ENCODE measurements around the gene CTSW. TPM values are rescaled to one million over a fixed set of nuclear protein-coding genes. Genes with fewer than 3 reads are reported as not detected.
A peak's percentile ranks its signal among the peaks of the same experiment; 100 is the strongest.
"Not testable (repeated sequence)": the region's sequence is repeated elsewhere in the genome, so short reads cannot be mapped to it uniquely, and the experiment has no call there.

The CTSW gene
- total RNA-seq, 1 donor from 2014 or later = not detected

- peaks cover 9% of the 10 kb centered on the region for H3K36me3 Mint-ChIP-seq (ENCODE audit: low read depth, unreplicated experiment)
- peak overlapping the region; percentile 92 for H3K27ac Mint-ChIP-seq (ENCODE audit: unreplicated experiment)
- DNase-seq (ENCODE audit: low spot score) = peak; percentile 78
- peak overlapping the region; percentile 90 for H3K4me3 Mint-ChIP-seq (ENCODE audit: unreplicated experiment)
- no peaks in the 10 kb centered on the region for H3K9me3 Mint-ChIP-seq (ENCODE audit: unreplicated experiment)
- peaks cover 39% of the 10 kb centered on the region for H3K27me3 Mint-ChIP-seq (ENCODE audit: unreplicated experiment)
- TF ChIP-seq CTCF (IDR thresholded peaks at IDR 0.05; ENCODE audit: unreplicated experiment) = no peak
- H3K4me1 Mint-ChIP-seq (ENCODE audit: unreplicated experiment) = peaks cover 49% of the 10 kb centered on the region
Observed at GRCh38 chr11:65891219-65892136, 11.8 kb downstream of the CTSW start.

- not testable (repeated sequence) for DNase-seq (ENCODE audit: low spot score); H3K36me3 Mint-ChIP-seq (ENCODE audit: low read depth, unreplicated experiment); H3K9me3 Mint-ChIP-seq (ENCODE audit: unreplicated experiment)
- Mint-ChIP-seq H3K4me3 (ENCODE audit: unreplicated experiment) (peak overlapping the region; percentile 90), H3K27ac (ENCODE audit: unreplicated experiment) (peak overlapping the region; percentile 92), H3K27me3 (ENCODE audit: unreplicated experiment) (peaks cover 32% of the 10 kb centered on the region), H3K4me1 (ENCODE audit: unreplicated experiment) (peaks cover 44% of the 10 kb centered on the region)
Observed at GRCh38 chr11:65892137-65892540, 12.5 kb downstream of the CTSW start.

- DNase-seq (ENCODE audit: low spot score) = no peak
- H3K9me3 Mint-ChIP-seq (ENCODE audit: unreplicated experiment) = no peaks in the 10 kb centered on the region
- peaks cover 4% of the 10 kb centered on the region for H3K36me3 Mint-ChIP-seq (ENCODE audit: low read depth, unreplicated experiment)
- TF ChIP-seq CTCF (IDR thresholded peaks at IDR 0.05; ENCODE audit: unreplicated experiment) = no peak
- H3K27me3 Mint-ChIP-seq (ENCODE audit: unreplicated experiment) = peaks cover 32% of the 10 kb centered on the region
- H3K4me3 Mint-ChIP-seq (ENCODE audit: unreplicated experiment) = peak overlapping the region; percentile 90
- H3K4me1 Mint-ChIP-seq (ENCODE audit: unreplicated experiment) = peaks cover 41% of the 10 kb centered on the region
- H3K27ac Mint-ChIP-seq (ENCODE audit: unreplicated experiment) = peak overlapping the region; percentile 92
Observed at GRCh38 chr11:65892661-65893317, 13.2 kb downstream of the CTSW start.

GRCh38 chr11:65894034-65894591, 14.5 kb downstream of the CTSW start:
- Mint-ChIP-seq H3K4me1 (ENCODE audit: unreplicated experiment) (peaks cover 37% of the 10 kb centered on the region), H3K9me3 (ENCODE audit: unreplicated experiment) (no peaks in the 10 kb centered on the region), H3K4me3 (ENCODE audit: unreplicated experiment) (no peak overlapping the region), H3K27ac (ENCODE audit: unreplicated experiment) (peak overlapping the region; percentile 31), H3K27me3 (ENCODE audit: unreplicated experiment) (peaks cover 31% of the 10 kb centered on the region), H3K36me3 (ENCODE audit: low read depth, unreplicated experiment) (peaks cover 1% of the 10 kb centered on the region)
- DNase-seq (ENCODE audit: low spot score) = no peak
- TF ChIP-seq CTCF (IDR thresholded peaks at IDR 0.05; ENCODE audit: unreplicated experiment) = no peak

GRCh38 chr11:65895482-65895981, 15.9 kb downstream of the CTSW start:
- H3K4me3 Mint-ChIP-seq (ENCODE audit: unreplicated experiment) = no peak overlapping the region
- no peak for DNase-seq (ENCODE audit: low spot score)
- H3K9me3 Mint-ChIP-seq (ENCODE audit: unreplicated experiment) = no peaks in the 10 kb centered on the region
- TF ChIP-seq CTCF (IDR thresholded peaks at IDR 0.05; ENCODE audit: unreplicated experiment) = no peak
- peaks cover 25% of the 10 kb centered on the region for H3K4me1 Mint-ChIP-seq (ENCODE audit: unreplicated experiment)
- H3K27me3 Mint-ChIP-seq (ENCODE audit: unreplicated experiment) = peaks cover 20% of the 10 kb centered on the region
- no peaks in the 10 kb centered on the region for H3K36me3 Mint-ChIP-seq (ENCODE audit: low read depth, unreplicated experiment)
- no peak overlapping the region for H3K27ac Mint-ChIP-seq (ENCODE audit: unreplicated experiment)
